D721Med (cell line): ENCODE data around the gene ELK3.

Experiments used
- DNase-seq: peaks from one replicate; pipeline ENCODE4 v3.0.0; 2011; ENCODE audit warnings: low spot score; ENCODE audit not compliant: insufficient read length
- FAIRE-seq: peaks from 2 replicates; lab custom pipeline; 2011; peaks lifted over from hg19 to GRCh38; lab: Jason Lieb, UNC
- TF ChIP-seq, protein P1 (sequence below): IDR thresholded peaks from 2 replicates; pipeline ENCODE4 v1.5.1; 2012; ENCODE audit warnings: mild to moderate bottlenecking, control low read depth; ENCODE audit not compliant: insufficient read depth; ENCODE audit errors: missing control alignments

Gene ELK3

DNA sequence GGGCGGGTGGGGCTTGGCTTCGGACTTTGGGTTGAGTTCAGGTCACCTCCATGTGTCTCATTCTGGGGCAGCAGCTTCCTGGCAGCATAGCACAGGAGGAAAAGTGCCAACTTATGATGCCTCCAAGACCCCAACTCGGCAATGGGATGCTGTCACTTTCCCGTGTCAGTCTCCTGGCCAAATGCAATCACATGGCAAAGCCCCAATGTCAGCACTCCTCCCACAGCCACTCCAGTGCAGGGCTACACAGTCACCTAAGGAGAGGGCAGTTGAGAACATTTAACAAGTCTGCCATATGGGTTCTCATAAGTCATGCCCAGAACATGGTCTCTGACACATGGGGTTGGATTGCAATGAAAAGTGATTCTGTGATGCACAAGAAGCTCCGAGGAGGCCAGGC, 26.7 kb downstream of the ELK3 start:
- FAIRE-seq: no peak

DNA sequence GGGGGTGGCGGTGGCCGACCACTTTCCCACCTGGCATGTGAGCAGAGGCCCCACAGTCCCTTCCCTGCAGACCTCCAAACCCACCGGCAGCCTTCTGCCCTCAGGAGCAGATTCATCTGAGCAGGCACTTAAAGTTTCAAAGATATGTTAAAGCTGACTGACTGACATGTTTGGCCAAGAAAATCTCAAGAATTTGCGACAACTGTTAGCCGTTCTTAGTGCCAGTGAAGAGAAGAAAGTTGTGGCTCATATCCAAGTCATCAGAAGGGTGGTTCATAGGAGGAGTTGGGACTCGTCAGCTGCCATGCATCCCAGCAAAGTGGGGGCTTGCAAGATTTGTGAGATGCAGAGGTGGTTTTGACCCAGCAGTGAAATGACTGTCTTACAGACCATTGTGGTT, 27.2 kb downstream of the ELK3 start:
- TF ChIP-seq, protein P1, sequence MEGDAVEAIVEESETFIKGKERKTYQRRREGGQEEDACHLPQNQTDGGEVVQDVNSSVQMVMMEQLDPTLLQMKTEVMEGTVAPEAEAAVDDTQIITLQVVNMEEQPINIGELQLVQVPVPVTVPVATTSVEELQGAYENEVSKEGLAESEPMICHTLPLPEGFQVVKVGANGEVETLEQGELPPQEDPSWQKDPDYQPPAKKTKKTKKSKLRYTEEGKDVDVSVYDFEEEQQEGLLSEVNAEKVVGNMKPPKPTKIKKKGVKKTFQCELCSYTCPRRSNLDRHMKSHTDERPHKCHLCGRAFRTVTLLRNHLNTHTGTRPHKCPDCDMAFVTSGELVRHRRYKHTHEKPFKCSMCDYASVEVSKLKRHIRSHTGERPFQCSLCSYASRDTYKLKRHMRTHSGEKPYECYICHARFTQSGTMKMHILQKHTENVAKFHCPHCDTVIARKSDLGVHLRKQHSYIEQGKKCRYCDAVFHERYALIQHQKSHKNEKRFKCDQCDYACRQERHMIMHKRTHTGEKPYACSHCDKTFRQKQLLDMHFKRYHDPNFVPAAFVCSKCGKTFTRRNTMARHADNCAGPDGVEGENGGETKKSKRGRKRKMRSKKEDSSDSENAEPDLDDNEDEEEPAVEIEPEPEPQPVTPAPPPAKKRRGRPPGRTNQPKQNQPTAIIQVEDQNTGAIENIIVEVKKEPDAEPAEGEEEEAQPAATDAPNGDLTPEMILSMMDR: no peak
- FAIRE-seq (no peak), DNase-seq (no peak)

More for the DNA sequence above, 26.7 kb downstream of the ELK3 start:
- DNase-seq: no peak
- TF ChIP-seq, protein P1: no peak

DNA sequence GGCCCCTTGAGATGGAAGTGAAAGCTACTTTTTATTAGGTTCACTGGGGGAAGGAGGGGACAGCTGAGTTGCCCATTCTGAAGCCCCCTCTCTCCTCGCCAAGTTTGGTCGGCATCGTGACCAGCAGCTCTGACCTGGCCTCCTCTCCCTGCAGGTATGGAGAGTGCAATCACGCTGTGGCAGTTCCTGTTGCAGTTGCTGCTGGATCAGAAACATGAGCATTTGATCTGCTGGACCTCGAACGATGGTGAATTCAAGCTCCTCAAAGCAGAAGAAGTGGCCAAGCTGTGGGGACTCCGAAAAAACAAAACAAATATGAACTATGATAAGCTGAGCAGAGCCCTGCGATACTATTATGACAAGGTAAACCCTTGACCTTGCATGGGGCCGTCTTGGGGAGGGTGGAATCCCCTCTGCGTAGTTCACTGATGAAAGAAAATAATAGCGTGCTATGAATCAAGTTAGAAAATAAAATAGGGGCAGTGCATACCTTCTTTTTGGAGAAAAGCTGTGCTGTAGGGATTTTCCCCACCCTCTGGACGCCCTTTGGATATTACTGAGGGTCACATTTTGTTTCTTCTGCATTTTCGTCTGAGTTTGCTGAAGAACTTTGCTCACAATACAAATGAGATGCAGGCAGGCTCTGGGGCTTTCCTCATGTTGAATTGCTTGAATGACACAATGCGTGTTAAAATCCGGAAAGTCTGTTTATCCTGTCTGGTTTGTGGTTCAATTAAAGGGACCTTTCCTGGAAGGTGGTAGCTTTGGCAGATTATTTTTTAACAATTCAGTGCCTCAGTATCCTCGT, 29.4 kb downstream of the ELK3 start:
- no peak for FAIRE-seq
- TF ChIP-seq, protein P1: no peak
- DNase-seq: no peak

DNA sequence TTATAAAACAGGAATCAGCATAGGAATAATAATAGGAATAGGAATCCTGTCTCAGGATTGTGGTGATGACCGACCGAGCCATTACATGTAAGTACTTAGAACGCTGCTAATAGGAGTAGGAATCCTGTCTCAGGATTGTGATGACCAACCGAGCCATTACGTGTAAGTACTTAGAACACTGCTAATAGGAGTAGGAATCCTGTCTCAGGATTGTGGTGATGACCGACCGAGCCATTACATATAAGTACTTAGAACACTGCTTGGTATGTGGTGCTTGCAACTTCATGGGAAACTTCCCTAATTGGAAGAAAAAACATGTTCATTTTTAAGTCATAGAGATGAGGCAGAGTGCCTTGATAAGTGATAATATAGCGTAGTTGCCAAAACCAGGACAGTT, 30.0 kb downstream of the ELK3 start:
- TF ChIP-seq, protein P1: no peak
- FAIRE-seq (no peak), DNase-seq (no peak)

DNA sequence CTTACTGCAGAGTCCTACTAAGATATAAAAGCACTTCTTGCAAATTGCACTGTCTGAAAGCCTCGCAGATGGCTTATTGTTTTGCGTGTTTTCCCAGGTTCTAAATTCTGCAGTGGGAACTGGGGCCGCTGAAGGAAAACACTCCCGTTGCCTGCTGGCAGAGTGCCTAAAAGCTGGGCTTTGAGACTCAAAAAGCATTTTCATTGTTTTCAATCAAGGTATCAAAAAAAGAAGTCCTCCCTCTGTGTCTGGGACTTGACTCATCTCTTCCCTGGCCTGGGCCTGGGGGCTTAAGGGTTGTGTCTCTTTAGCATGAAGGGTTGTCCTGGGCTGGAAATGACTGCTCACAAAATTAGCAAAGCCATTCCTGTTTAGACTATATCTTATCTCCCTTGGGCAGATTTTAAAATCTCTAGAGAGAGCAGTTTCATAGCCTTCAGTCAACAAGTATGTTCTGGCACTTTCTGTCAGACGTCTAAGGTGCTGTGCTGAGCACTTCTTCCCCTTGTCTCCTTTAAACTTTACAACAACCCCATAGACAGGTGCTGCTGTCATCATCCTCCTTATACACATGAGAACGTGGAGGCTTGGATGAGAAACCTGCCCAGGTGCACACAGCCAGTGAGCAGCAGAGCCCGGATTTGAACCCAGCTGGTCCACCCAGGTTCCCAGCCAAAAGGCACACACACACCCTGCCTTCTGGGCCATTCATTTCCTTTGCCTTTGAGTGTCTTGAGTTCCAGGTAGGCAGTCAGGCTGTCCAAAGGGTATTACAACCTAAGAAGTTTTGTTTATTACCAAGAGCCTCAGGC, 31.1 kb downstream of the ELK3 start:
- FAIRE-seq (no peak), DNase-seq (no peak)
- TF ChIP-seq, protein P1: no peak

DNA sequence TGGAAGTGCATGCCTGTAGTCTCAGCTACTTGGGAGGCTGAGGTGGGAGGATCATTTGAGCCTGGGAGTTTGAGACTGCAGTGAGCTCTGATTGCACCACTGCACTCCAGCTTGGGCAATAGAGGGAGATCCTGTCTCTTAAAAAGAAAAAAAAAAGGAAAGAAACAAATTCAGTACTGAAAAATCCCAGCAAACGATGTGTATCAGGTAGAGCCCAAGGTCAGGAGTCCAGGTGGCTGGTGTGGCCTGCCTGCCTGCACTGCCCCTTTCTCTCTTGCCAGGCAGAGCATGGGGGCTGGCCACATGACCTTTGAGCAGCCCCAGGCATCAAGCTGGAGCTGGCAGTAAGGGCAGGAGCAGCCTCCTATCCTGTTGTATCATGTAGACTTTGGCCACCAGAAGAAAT, 31.8 kb downstream of the ELK3 start:
- no peak for DNase-seq
- TF ChIP-seq, protein P1: no peak
- FAIRE-seq: no peak

DNA sequence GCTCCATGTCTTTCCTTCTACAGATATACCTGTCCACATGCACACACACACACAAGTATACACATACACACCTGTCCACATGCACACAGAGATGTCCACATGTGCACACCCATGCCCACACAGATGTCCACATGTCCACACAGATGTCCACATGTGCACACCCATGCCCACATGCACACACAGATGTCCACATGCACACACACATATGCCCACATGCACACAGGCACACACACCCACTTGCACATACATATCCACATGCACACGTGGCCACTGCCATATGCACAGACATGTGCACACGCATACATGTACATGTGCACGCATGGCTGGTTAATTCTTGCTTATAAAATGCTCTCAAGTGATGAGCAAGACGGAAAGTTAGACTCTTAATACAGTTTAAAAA, 32.2 kb downstream of the ELK3 start:
- TF ChIP-seq, protein P1: no peak
- DNase-seq: no peak
- FAIRE-seq: no peak
